Duodenal mucosa (tissue), 2 donors: Measurements from ENCODE around the gene TRUB1.

Experiments used
- H3K27ac ChIP-seq: one replicate; pipeline ENCODE4 v1.7.0; 2013; ENCODE audit warnings: low read depth, low read length
- H3K27me3 ChIP-seq, 2 donors: one replicate each; pipeline ENCODE4 v1.7.0; 2013; ENCODE audit warnings: low read length in 2 of 2, control low read depth in 1 of 2; ENCODE audit not compliant: insufficient read depth in 2 of 2, control insufficient read depth in 1 of 2
- H3K36me3 ChIP-seq, 2 donors: one replicate each; pipeline ENCODE4 v1.7.0; 2013; ENCODE audit warnings: low read length in 2 of 2, control low read depth in 1 of 2; ENCODE audit not compliant: insufficient read depth in 2 of 2, control insufficient read depth in 1 of 2
- H3K4me1 ChIP-seq, 2 donors: one replicate each; pipeline ENCODE4 v1.7.0; 2013; ENCODE audit warnings: low read length in 2 of 2, control low read depth in 1 of 2; ENCODE audit not compliant: insufficient read depth in 2 of 2, control insufficient read depth in 1 of 2
- H3K4me3 ChIP-seq, 2 donors: one replicate each; pipeline ENCODE4 v1.7.0; 2013; ENCODE audit warnings: low read length in 2 of 2, low read depth in 1 of 2
- H3K9ac ChIP-seq, 2 donors: one replicate each; pipeline ENCODE4 v1.7.0; 2013; ENCODE audit warnings: low read length in 2 of 2, low read depth in 1 of 2
- H3K9me3 ChIP-seq, 2 donors: one replicate each; pipeline ENCODE4 v1.7.0; 2013; ENCODE audit warnings: low read length in 2 of 2, control low read depth in 1 of 2; ENCODE audit not compliant: control insufficient read depth in 1 of 2

Gene TRUB1

GRCh38 chr10:115022733-115023132 lies 84.7 kb downstream of the TRUB1 start:
- H3K4me3 ChIP-seq: no peak overlapping the region
- H3K27ac ChIP-seq: no peak overlapping the region
- H3K9me3 ChIP-seq: no peaks in the 10 kb centered on the region
- H3K4me1 ChIP-seq: no peaks in the 10 kb centered on the region
- H3K36me3 ChIP-seq: no peaks in the 10 kb centered on the region
- H3K9ac ChIP-seq: no peak overlapping the region
- no peaks in the 10 kb centered on the region for H3K27me3 ChIP-seq

GRCh38 chr10:115023715-115024114 lies 85.7 kb downstream of the TRUB1 start:
- Histone ChIP-seq H3K27ac (no peak overlapping the region), H3K9me3 (no peaks in the 10 kb centered on the region), H3K4me3 (no peak overlapping the region), H3K36me3 (no peaks in the 10 kb centered on the region), H3K9ac (no peak overlapping the region), H3K27me3 (no peaks in the 10 kb centered on the region), H3K4me1 (no peaks in the 10 kb centered on the region)

GRCh38 chr10:115024371-115024770 lies 86.4 kb downstream of the TRUB1 start:
- H3K4me1 ChIP-seq: no peaks in the 10 kb centered on the region
- H3K27me3 ChIP-seq: no peaks in the 10 kb centered on the region
- no peak overlapping the region for H3K4me3 ChIP-seq
- no peak overlapping the region for H3K27ac ChIP-seq
- no peaks in the 10 kb centered on the region for H3K9me3 ChIP-seq
- no peaks in the 10 kb centered on the region for H3K36me3 ChIP-seq
- no peak overlapping the region for H3K9ac ChIP-seq

GRCh38 chr10:115026056-115026745 lies 88.2 kb downstream of the TRUB1 start:
- Histone ChIP-seq H3K4me3 (no peak overlapping the region), H3K36me3 (no peaks in the 10 kb centered on the region), H3K9me3 (no peaks in the 10 kb centered on the region), H3K9ac (no peak overlapping the region), H3K4me1 (no peaks in the 10 kb centered on the region), H3K27ac (no peak overlapping the region), H3K27me3 (no peaks in the 10 kb centered on the region)

- Histone ChIP-seq H3K9ac (no peak overlapping the region), H3K36me3 (no peaks in the 10 kb centered on the region), H3K4me3 (no peak overlapping the region), H3K27ac (no peak overlapping the region), H3K27me3 (no peaks in the 10 kb centered on the region), H3K4me1 (no peaks in the 10 kb centered on the region), H3K9me3 (no peaks in the 10 kb centered on the region)
These were observed 88.7 kb downstream of the TRUB1 start for GRCh38 chr10:115026746-115027140.
